ENCODE results near the gene RBM27. TPM values are rescaled to one million over a fixed set of nuclear protein-coding genes. Genes with fewer than 3 reads are reported as not detected.

Gene RBM27
- polyA plus RNA-seq, 1 of the 3 experiments (the other 2 are of a cell fraction), result 8.2 TPM

- Histone ChIP-seq H3K4me3 (ENCODE audit: low read depth in 2 of 2, low read length in 1 of 2) (no peak overlapping the region), H4K20me1 (ENCODE audit: insufficient read depth) (no peaks in the 10 kb centered on the region), H3K4me2 (no peak overlapping the region), H3K9me2 (no peaks in the 10 kb centered on the region), H3K27me3 (ENCODE audit: insufficient read depth) (no peaks in the 10 kb centered on the region), H3K9me3 (no peaks in the 10 kb centered on the region), H3K36me3 (replicated peaks in 1 of 2; ENCODE audit: control insufficient read depth in 1 of 2, insufficient read depth in 2 of 2, low read length in 1 of 2) (peaks cover 0 to 4% of the 10 kb centered on the region in 2 experiments), H3F3A (replicated peaks; ENCODE audit: insufficient read depth) (peaks cover 7% of the 10 kb centered on the region), H3K4me1 (ENCODE audit: control insufficient read depth in 1 of 2, insufficient read depth in 2 of 2, low read depth in 1 of 2, low read length in 1 of 2) (no peaks in the 10 kb centered on the region; a peak in 2 of 4 replicates), H3K79me2 (ENCODE audit: insufficient read depth) (peaks cover 22% of the 10 kb centered on the region), H2AFZ (ENCODE audit: low read depth) (peak overlapping the region; percentile 9; the same call in 1 of the 2 replicates), H3K27ac (ENCODE audit: low read depth in 2 of 2, low read length in 1 of 2) (no peak overlapping the region), H3K9ac (no peak overlapping the region)
- ChIA-PET CTCF (no interaction called here), POLR2A (no interaction called here)
- DNase-seq, result no peak
- TF ChIP-seq FOXM1 (IDR thresholded peaks at IDR 0.05; ENCODE audit: low read depth), result no peak
- no peak for TF ChIP-seq POLR2AphosphoS5 (IDR thresholded peaks at IDR 0.05; ENCODE audit: low read depth, low read length)
- no peak for TF ChIP-seq TEAD4 (IDR thresholded peaks at IDR 0.05; ENCODE audit: borderline replicate concordance, insufficient read depth)
- TF ChIP-seq NRF1 (IDR thresholded peaks at IDR 0.05; ENCODE audit: low read depth, low read length), result no peak
- no peak for TF ChIP-seq JUND (IDR thresholded peaks at IDR 0.05)
- no peak for TF ChIP-seq SMC3 (IDR thresholded peaks at IDR 0.05; ENCODE audit: low read depth, low read length)
- TF ChIP-seq EZH2phosphoT487 (IDR thresholded peaks at IDR 0.05; ENCODE audit: borderline replicate concordance, low read depth), result no peak
- no peak for TF ChIP-seq RAD21 (IDR thresholded peaks at IDR 0.05; ENCODE audit: low read length)
- 46% methylated on average over 2 of the region's 2 CpGs for WGBS (ENCODE audit: low lambda C conversion rate)
Measured at GRCh38 chr5:146185161-146185560, 18.2 kb upstream of the RBM27 start.

- no peaks in the 10 kb centered on the region for H3K36me3 ChIP-seq (replicated peaks in 1 of 2; ENCODE audit: control insufficient read depth in 1 of 2, insufficient read depth in 2 of 2, low read length in 1 of 2)
- no peak overlapping the region for H3K4me3 ChIP-seq (ENCODE audit: low read depth in 2 of 2, low read length in 1 of 2)
- CTCF ChIA-PET, result interaction anchor here (1.5 kb wide), 1 partner anchor 239 kb away, joined by 4 read pairs; no protein-coding TSS in a partner anchor
- H4K20me1 ChIP-seq (ENCODE audit: insufficient read depth), result no peaks in the 10 kb centered on the region
- peak overlapping the region in 1 of 2 experiments; percentile 45; a peak in 2 of 4 replicates for H3K27ac ChIP-seq (ENCODE audit: low read depth in 2 of 2, low read length in 1 of 2)
- no peaks in the 10 kb centered on the region for H3K9me3 ChIP-seq
- peak overlapping the region; percentile 64; the same call in 1 of the 2 replicates for H2AFZ ChIP-seq (ENCODE audit: low read depth)
- H3K4me1 ChIP-seq (ENCODE audit: control insufficient read depth in 1 of 2, insufficient read depth in 2 of 2, low read depth in 1 of 2, low read length in 1 of 2), result no peaks in the 10 kb centered on the region; a peak in 1 of 4 replicates
- no peak overlapping the region; the same call in 1 of the 2 replicates for H3K4me2 ChIP-seq
- no peaks in the 10 kb centered on the region for H3K9me2 ChIP-seq
- no peak for DNase-seq
- no peak overlapping the region for H3K9ac ChIP-seq
- no peaks in the 10 kb centered on the region for H3K27me3 ChIP-seq (ENCODE audit: insufficient read depth)
- H3F3A ChIP-seq (replicated peaks; ENCODE audit: insufficient read depth), result peaks cover 7% of the 10 kb centered on the region
- peak; percentile 31; the same call in 1 of the 2 replicates for TF ChIP-seq FOSL2 (IDR thresholded peaks at IDR 0.05; ENCODE audit: borderline replicate concordance, low read depth)
- TF ChIP-seq POLR2AphosphoS5 (IDR thresholded peaks at IDR 0.05; ENCODE audit: low read depth, low read length), result no peak
- 0 out of 2 replicates have a peak, but pooled peaks have one; percentile 13 for TF ChIP-seq JUND (IDR thresholded peaks at IDR 0.05)
- TF ChIP-seq FOXJ3 (CRISPR knock-in tag; IDR thresholded peaks at IDR 0.05), result no peak
- no peak for TF ChIP-seq CTCF (IDR thresholded peaks at IDR 0.05)
- 14% methylated on average over 1 of the region's 1 CpG for WGBS (ENCODE audit: low lambda C conversion rate)
- POLR2A ChIA-PET, result interaction anchor here (0.7 kb wide), 1 partner anchor 150 kb away, joined by 3 read pairs; the partner anchor contains the start of gene POU4F3
- H3K79me2 ChIP-seq (ENCODE audit: insufficient read depth), result no peaks in the 10 kb centered on the region
Measured at GRCh38 chr5:146188358-146188757, 15.0 kb upstream of the RBM27 start.
